Muscle of arm (tissue), 12 donors: ENCODE data around the gene RBP5. TPM values are rescaled to one million over a fixed set of nuclear protein-coding genes. Genes with fewer than 3 reads are reported as not detected.

Experiments
- DNase-seq: peaks from one replicate; pipeline ENCODE4 v3.0.0-alpha.2; 2013
- polyA plus RNA-seq, 12 donors: library from polyadenylated mRNA; unstranded; fragments of 120-200 nt; gene quantifications; one replicate each; pipeline ENCODE4 v1.2.1, GENCODE V29; 2013; ENCODE audit not compliant: insufficient read length in 12 of 12

The RBP5 gene
- polyA plus RNA-seq, 12 donors: 2.1 to 18.2 (median 3.5) TPM; not detected in 2

GRCh38 chr12:7075939-7076338 lies 52.8 kb downstream of the RBP5 start:
- DNase-seq: no peak

GRCh38 chr12:7075518-7075917 lies 53.2 kb downstream of the RBP5 start:
- no peak for DNase-seq

- no peak for DNase-seq
These were observed 54.7 kb downstream of the RBP5 start for GRCh38 chr12:7073946-7074345.

Other genes starting within 250 kb of the RBP5 start
- gene LRRC23, start 224.1 kb downstream of the RBP5 start, polyA plus RNA-seq: 10 to 100 TPM in 9 of 12 donors, 1 to 10 TPM in 2, not detected in 1; 9.2 to 13.7 (median 11.4) TPM
- gene ENO2, start 214.3 kb downstream of the RBP5 start, polyA plus RNA-seq: 10 to 100 TPM in 3 of 12 donors, 1 to 10 TPM in 8, not detected in 1; 5.1 to 21.8 (median 8.2) TPM
- 100 to 1,000 TPM in 2 of 12 donors, 10 to 100 TPM in 9, not detected in 1; 54.6 to 137 (median 60.9) TPM for gene ATN1, start 200.9 kb downstream of the RBP5 start, polyA plus RNA-seq
- 10 to 100 TPM in 1 of 12 donors, 1 to 10 TPM in 1, not detected in 10; 9.0 to 12.4 TPM for gene RNU7-1, start 185.1 kb downstream of the RBP5 start, polyA plus RNA-seq
- 100 to 1,000 TPM in 11 of 12 donors, not detected in 1; 107 to 185 (median 136) TPM for gene C12orf57, start 184.9 kb downstream of the RBP5 start, polyA plus RNA-seq
- 10 to 100 TPM in 2 of 12 donors, 1 to 10 TPM in 9, not detected in 1; 3.4 to 41.4 (median 4.0) TPM for gene PTPN6, start 177.5 kb downstream of the RBP5 start, polyA plus RNA-seq
- 100 to 1,000 TPM in 11 of 12 donors, not detected in 1; 224 to 298 (median 265) TPM for gene PHB2, start 158.2 kb downstream of the RBP5 start, polyA plus RNA-seq
- gene EMG1, start 158.0 kb downstream of the RBP5 start, polyA plus RNA-seq: 10 to 100 TPM in 11 of 12 donors, not detected in 1; 10.8 to 37.1 (median 29.6) TPM
- gene LPCAT3, start 110.4 kb downstream of the RBP5 start, polyA plus RNA-seq: 10 to 100 TPM in 11 of 12 donors, not detected in 1; 16.1 to 29.3 (median 21.3) TPM
- 100 to 1,000 TPM in 3 of 12 donors, 10 to 100 TPM in 8, not detected in 1; 57.3 to 132 (median 66.8) TPM for gene C1S, start 68.2 kb downstream of the RBP5 start, polyA plus RNA-seq
- 100 to 1,000 TPM in 4 of 12 donors, 10 to 100 TPM in 7, not detected in 1; 71.8 to 139 (median 79.7) TPM for gene C1R, start 36.4 kb downstream of the RBP5 start, polyA plus RNA-seq
- 10 to 100 TPM in 9 of 12 donors, 1 to 10 TPM in 2, not detected in 1; 8.6 to 38.7 (median 12.8) TPM for gene C1RL, start 19.7 kb downstream of the RBP5 start, polyA plus RNA-seq
- gene CLSTN3, start 1.5 kb upstream of the RBP5 start, polyA plus RNA-seq: 10 to 100 TPM in 11 of 12 donors, not detected in 1; 13.4 to 35.4 (median 18.5) TPM
- gene PEX5, start 60.8 kb upstream of the RBP5 start, polyA plus RNA-seq: 10 to 100 TPM in 11 of 12 donors, not detected in 1; 25.9 to 43.0 (median 35.8) TPM
- under 1 TPM in 7 of 12 donors, not detected in 5; 0.11 to 0.20 (median 0.15) TPM for gene ACSM4, start 175.2 kb upstream of the RBP5 start, polyA plus RNA-seq